Dermis blood vessel endothelial cell (primary cell): Measurements from ENCODE around the gene PINLYP. TPM values are rescaled to one million over a fixed set of nuclear protein-coding genes. Genes with fewer than 3 reads are reported as not detected.
"Not testable (repeated sequence)": the region's sequence is repeated elsewhere in the genome, so short reads cannot be mapped to it uniquely, and the experiment has no call there.

Source experiments
- DNase-seq: peaks from one replicate; pipeline ENCODE4 v3.0.0; 2010
- total RNA-seq: library from RNA; depleted of rRNA; stranded (reverse); fragments of >200 nt; gene quantifications from 2 replicates; pipeline ENCODE4 v1.2.3, GENCODE V29; 2014

PINLYP gene
- total RNA-seq: 0.68 and 3.7 TPM in 2 replicates

- DNase-seq: peak; percentile 100
Measured at GRCh38 chr19:43575156-43575950, at the start of gene PINLYP, which contains the start of gene XRCC1. Gene PINLYP (plus strand): TSS chr19:43575801. CDS start chr19:43577192, 1,391 bp downstream. Gene XRCC1 (minus strand): TSS chr19:43575527. CDS start chr19:43575458, 69 bp downstream.

- peak; percentile 34 for DNase-seq
Measured at GRCh38 chr19:43525836-43526771, 49.5 kb upstream of the PINLYP start.

DNA sequence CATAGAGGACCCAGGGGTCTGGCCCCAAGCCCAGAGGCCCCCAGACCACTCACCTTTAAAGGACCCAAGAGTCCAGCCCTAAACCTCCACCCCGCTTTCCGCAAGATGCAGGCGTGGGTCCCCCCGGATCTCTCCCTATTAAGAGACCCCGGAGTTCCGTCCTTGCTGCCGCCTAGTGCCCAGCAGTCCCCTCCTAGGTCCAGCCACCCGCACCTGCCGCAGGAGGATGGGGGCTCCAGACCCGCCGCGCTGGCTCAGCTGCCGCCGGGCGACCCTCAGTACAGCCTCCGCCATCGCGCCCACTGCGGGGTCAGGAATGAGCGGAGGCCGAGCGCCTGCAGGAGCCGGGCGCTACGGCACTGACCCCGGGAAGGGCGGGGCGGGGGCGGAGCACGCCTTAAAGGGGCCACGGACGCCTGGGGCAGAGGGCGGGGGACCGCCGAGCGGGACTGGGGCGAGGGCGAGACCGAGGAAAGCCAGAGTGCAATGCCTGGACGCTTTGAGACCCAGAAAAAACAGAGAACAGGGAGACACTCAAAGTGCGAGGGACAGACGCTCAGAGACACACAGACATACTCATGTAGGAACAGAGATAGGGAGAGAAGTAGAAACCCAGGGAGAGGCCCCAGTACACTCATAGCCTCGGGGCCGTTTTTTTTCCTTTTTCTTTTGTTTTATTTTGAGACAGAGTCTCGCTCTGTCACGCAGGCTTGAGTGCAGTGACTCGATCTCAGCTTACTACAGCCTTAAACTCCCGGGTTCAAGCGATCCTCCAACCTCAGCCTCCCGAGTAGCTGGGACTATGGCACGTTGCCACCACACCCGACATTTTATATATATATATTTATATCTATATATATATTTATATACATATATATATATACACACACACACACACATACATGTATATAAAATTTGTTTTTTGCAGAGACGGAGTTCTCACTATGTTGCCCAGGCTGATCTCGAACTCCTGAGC lies 48.4 kb upstream of the PINLYP start, which contains the start of gene ETHE1:
Gene ETHE1 (minus strand): TSS at position 318 of the 976 bp plus-strand sequence. CDS start 24 bp downstream, at position 294.
- peak; percentile 70 for DNase-seq

- no peak for DNase-seq
Measured at GRCh38 chr19:43527860-43528622, 47.6 kb upstream of the PINLYP start.

DNA sequence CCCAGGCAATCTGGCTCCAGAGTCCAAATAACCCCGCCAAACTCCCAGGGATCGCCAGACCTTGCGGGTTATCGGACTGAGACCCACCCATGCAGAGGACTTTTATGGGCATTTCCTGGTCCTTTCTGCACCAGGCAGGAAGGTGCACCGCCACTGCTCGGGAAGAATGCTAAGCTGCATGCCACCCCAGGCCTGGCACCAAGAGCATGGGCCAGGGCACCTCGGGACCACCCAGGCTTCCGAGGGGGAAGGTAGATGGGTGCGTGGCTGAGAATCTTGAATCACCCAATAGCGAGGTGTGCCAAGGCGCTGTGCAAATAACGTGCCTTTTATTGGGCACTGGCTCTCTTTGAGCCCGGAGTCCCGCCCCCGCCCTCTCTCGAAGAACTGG lies 43.0 kb upstream of the PINLYP start:
- DNase-seq: no peak

DNA sequence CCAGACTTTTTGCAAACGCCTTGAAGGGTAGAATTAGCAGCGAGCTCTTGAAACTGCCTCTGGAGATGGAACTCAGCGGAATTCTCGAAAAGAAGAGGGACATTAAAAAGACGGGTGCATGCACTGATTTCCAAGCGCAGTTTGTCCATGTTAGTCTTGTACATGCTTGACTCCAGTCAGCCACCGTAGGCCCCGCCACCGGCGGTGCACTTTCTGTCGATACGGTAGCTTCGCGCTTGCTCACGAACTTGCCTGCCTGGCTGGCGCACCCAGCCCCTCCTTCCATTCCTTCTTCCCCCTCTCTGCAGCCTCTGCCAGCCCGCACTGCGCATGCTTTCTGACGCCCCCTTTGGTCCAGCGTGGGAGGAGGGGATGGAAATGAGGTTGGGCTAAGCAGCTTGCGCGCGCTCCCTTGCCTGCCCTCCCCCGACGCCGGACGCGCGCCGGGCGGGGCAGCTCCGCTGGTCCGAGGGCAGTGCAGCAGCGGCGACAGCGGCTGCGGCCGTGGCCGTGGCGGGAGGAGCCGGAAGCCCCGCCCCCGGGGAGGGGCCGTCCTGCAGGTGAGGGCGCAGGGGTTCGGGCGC lies 42.5 kb upstream of the PINLYP start, which contains the start of gene ZNF575:
Gene ZNF575 (plus strand): TSS at position 227 of the 584 bp plus-strand sequence. CDS start 1,235 bp downstream, outside the sequence.
- peak; percentile 92 for DNase-seq

DNA sequence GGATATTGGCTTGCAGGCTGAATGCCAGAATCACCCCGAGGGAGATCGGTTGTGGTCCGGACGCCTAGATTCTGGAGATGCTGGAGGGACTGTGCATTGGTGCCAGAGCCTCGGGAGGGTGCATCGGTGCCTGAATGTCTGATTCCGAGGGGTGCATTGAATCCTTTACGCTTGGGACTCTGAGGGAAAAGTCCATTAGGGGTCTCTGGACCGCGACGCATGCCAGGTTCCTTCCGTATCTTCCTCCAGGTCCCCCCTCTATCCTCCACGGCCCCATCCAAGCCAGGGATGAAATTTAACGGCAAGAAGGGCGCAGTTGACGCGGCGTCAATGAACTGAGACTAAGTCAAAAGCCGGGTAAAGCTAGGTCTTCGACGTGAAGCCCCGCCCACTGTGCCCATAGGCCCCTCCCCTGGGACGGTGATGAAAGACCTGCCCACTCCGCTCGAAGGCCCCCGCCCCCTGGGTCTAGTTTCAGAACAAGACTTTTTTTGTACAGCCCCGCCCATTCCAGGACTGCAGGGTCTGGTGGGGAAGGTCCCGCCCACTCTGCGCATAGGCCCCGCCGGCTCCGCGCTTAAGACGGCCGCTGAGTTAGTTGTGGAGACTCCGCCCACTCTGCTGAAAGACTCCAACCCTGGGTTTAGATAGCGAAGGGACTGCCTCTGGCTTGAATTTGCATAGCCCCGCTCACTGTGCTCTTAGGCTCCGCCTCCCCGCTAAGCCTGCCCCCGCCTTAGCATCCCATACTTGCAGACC lies 41.9 kb upstream of the PINLYP start:
- DNase-seq: peak; percentile 100

DNA sequence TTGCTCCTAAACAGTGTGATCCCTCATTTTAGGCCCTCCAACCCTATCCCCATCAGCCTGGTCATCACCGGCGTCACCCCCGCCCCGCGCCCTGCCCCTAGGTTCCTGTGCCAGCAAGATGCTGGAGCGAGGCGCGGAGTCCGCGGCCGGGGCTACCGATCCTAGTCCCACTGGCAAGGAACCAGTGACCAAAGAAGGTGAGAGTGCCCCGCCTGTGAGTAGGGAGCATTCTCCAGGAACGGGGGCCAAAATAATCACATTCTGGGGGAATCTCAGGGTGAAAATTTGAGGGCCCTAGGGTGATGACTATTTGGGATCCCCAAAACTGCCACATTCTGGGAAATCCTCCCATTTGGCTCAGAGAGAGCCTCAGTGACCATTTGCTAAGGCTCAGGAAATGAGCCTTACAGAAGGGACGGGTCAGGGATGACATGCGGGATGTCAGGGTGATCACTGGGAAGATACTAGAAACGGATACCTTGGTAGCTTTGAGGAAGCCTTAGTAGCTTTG lies 41.2 kb upstream of the PINLYP start:
- DNase-seq: no peak

GRCh38 chr19:43534816-43535761 lies 40.5 kb upstream of the PINLYP start:
- peak; percentile 83 for DNase-seq

DNA sequence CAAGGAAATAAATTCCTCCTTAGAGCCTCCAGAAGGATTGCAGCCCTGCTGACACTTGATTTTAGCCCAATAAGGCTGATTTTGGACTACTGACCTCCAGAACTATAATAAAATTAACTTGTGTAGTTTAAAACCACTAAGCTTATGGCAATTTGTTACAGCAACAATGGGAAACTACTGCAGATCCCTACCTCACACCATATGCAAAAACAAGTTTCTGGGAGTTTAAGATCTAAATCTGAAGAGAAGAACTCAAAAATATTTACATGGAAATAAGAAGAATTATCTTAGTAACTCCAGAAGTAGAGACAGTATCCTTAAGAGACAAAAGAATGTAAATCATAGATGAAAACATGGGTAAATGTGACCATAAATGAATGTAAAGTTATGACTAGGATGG lies 36.7 kb upstream of the PINLYP start:
- DNase-seq: no peak

DNA sequence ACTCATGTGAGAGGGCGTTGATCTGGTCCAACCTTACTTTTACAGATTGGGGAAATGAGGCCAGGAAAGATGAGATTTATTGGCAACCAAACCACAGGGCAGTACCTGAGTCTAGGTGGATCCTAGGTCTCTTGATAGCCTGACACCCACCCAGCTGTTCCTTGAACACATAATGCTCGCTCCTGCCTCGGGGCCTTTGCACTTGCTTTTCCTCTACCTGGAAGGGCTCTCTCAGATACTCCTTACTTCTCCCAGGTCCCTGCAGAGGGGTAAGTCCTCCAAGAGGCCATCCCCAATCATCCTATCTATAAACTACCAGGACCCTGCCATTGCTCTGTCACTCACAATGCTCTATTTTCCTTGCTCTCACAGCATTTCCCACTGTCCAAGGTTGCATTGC lies 35.2 kb upstream of the PINLYP start:
- no peak for DNase-seq

GRCh38 chr19:43541920-43542650 lies 33.5 kb upstream of the PINLYP start:
- DNase-seq: no peak

GRCh38 chr19:43544077-43544476 lies 31.5 kb upstream of the PINLYP start:
- no peak for DNase-seq

DNA sequence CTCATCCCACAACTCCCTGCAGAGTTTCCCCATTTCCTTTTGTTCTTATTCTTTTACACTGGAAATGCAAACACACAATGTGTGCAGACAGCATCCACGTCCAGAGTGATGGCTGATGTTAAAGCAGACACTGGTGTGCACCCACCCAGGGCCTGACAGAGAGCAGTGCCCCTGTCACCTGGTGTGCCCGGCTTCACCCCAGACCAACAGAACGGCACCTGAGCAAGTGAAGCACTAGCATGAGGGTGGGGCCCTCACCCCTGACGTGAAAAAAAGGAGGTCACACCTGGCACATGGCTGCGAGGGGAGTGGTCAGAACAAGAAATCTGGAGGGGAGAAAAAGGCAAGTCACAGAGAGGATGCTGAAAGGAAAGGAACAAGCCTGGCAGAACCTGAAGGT lies 30.3 kb upstream of the PINLYP start:
- no peak for DNase-seq

GRCh38 chr19:43545981-43546380 lies 29.6 kb upstream of the PINLYP start:
- DNase-seq: no peak

DNA sequence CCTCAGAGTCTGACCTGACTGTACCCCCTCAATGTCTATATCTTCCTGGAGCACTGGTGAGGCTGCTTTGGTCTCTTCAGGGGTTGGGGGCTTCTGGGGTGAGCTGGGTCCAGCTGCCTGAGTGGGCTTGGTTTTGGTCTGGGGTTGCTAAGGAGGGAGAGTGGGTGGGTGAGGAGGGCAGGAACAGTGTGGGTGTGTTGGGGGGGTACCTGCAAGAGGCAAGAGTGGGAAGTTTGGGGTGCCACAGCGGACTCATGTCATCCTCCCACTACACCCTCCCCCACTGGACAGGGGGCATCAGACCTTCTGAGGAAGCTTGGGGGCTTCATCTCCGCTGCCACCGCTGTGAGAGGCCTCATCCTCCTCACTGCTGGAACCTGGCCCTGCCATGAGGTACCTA lies 29.0 kb upstream of the PINLYP start:
- DNase-seq: no peak

GRCh38 chr19:43547926-43548325 lies 27.7 kb upstream of the PINLYP start:
- not testable (repeated sequence) for DNase-seq

GRCh38 chr19:43548706-43549105 lies 26.9 kb upstream of the PINLYP start:
- no peak for DNase-seq
